Stimulated activated CD4-positive, alpha-beta T cell treated with anti-CD3 and anti-CD28 coated beads, Interleukin-4, amount 100 ng/mL, for 1 hour (primary cell): Measurements from ENCODE around the gene DYNLL1.
"Not testable (repeated sequence)": the region's sequence is repeated elsewhere in the genome, so short reads cannot be mapped to it uniquely, and the experiment has no call there.

ENCODE experiments used
- DNase-seq: peaks from one replicate; pipeline ENCODE4 v3.0.0-alpha.2; 2020

The DYNLL1 gene

GRCh38 chr12:120522568-120522967, 26.7 kb downstream of the DYNLL1 start:
- DNase-seq, result no peak

GRCh38 chr12:120528861-120529525, 33.1 kb downstream of the DYNLL1 start, which contains the start of gene COQ5:
Gene COQ5 (minus strand): TSS chr12:120529158. CDS start chr12:120529141, 17 bp downstream.
- peak; percentile 86 for DNase-seq

GRCh38 chr12:120529641-120530417, 33.9 kb downstream of the DYNLL1 start:
- no peak for DNase-seq

GRCh38 chr12:120530418-120530761, 34.5 kb downstream of the DYNLL1 start:
- not testable (repeated sequence) for DNase-seq

GRCh38 chr12:120532701-120533238, 36.9 kb downstream of the DYNLL1 start:
- DNase-seq, result no peak

- peak; percentile 60 for DNase-seq
Measured at GRCh38 chr12:120534203-120534702, 38.3 kb downstream of the DYNLL1 start, which contains the start of gene RNF10. Gene RNF10 (plus strand): TSS chr12:120534356. CDS start chr12:120534812, 456 bp downstream.

GRCh38 chr12:120534703-120535655, 39.1 kb downstream of the DYNLL1 start:
- peak; percentile 54 for DNase-seq

DNA sequence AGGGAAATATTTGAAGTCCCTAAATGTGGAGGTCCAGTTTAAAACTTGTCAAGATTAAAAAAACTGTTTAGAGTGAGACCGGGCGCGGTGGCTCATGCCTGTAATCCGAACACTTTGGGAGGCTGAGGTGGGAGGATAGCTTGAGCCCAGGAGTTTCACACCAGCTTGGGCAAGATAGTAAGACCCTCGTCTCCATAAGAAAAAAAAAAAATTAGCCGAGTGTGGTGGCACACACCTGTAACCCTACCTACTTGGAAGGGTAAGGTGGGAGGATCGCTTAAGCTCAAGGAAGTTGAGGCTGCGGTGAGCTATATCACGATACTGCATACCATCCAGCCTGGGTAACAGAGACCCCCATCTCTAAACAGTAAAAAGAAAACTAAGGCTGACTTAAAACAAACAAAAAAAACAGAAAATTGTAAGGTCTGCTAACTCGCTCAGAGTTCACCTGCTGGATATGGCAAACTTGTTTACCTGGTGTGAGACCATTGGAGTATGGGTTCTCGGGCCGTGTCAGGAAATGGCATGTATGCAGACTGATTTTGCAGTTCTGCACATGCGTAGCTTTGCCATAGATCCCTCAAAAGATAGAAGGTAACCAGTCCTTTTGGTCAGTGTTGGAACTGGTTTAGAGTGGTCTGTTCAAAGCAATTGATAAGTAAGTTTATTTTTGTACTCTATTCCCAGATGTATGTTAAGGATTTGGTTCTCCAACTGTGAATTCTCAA, 40.3 kb downstream of the DYNLL1 start:
- peak; percentile 9 for DNase-seq

DNA sequence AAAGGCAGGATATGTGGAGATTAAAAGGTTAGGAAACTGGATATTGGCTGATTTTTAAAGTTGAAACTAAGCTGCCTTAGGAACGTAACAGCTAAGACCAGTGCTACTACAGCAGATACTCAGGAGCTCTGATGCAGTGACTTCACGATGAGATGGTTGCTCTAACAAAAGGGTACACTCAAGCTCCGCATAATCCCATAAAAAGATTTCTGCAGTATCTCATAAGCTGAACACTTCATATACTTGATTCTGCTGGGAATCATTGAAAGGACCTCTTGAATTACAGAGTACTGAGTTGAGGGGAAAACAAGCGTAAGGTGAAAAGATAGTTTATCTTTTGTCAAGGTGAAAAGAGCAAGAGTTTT, 41.9 kb downstream of the DYNLL1 start:
- DNase-seq, result no peak

DNA sequence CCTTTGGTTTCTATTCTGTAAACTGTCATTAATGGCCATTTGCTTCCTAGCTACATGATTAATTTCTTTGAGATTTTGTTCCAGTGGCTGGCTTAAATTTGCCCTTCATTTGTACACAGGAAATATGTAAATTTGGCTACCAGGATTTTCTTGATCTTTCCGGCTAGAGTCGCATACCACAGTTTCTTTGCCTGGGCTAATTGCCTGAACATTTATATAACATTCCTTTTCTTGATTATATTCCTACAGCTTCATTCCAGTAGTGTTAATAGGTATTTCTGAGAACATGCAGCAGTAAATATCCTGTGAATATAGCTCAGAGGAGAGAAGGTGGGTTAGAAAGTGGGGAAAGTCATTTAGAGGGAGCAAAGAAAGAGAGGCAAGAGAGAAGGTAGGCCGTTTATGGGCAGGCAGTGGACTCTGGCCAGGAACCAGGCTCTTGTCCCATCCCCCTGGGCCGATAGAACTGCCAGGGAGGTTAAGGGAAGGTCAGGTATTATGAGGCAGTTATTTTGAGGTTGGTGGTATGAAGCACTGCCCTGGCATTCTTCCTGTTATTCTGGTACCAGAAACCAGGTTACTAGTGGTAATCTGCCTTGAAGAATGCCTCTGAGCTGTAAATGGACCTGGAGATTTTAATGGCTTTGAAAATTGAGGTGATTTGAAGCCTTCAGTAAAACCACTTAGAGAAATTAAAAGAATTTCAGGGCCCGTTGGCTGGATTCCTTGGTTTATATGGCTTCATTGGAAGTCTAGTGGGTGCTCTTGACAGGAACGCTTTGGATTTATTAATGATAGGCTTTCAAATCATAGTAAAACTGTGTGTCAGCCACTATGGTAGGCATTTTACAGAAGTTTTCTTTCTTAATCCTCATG, 42.6 kb downstream of the DYNLL1 start:
- DNase-seq, result no peak

DNA sequence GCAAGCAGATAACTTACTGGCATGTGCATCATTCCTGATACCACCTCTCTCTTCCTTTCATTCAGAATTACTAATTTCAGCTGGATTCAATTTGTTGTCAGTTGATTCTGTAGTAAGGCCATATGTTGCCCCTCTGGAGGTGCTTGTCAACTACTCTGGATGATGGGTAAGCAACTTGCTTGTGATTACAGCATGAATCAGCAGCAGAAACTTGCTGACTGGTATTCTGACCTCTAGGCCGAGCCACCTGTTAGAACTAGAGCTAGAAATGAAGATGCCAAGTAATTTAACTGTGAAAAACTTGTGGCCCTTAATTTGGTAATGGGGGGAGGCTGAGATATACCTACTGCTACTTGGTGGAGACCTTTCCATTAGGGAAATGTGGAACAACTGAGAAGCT, 43.4 kb downstream of the DYNLL1 start:
- DNase-seq, result no peak

- no peak for DNase-seq
Measured at GRCh38 chr12:120540445-120540844, 44.5 kb downstream of the DYNLL1 start.

DNA sequence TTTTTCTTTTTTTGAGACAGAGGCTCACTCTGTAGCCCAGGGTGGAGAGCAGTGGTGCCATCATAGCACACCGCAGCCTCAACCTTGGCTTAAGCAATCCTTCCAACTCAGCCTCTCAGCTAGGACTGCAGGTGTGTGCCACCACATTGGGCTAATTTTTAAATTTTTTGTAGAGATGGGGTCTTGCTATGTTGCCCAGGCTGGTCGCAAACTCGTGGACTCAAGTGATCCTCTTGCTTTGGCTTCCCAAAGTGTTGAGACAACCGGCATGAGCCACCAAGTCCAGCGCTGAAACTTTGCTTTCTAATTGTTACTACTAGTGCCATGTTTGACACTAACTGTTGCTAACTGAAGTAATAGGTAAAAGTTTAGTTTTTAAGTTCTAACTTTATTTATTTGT, 46.3 kb downstream of the DYNLL1 start:
- no peak for DNase-seq

DNA sequence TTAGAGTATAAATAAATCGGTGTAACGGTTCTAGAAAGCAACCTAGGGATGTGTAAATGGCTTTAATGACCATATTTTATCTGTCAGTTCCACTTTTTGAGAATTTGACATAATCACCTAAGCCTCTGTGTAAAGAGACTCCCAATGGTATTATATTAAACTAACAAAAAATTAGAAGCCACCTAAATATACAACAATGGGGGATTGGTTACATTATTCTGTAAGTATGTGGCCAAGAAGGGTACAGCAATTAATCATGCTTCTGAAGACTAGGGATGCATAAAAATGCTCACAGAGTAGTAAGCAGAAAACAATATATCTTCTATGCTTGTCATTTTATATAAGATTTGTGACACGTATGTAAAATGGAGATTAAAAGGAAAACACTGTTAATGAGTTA, 48.8 kb downstream of the DYNLL1 start:
- no peak for DNase-seq

DNA sequence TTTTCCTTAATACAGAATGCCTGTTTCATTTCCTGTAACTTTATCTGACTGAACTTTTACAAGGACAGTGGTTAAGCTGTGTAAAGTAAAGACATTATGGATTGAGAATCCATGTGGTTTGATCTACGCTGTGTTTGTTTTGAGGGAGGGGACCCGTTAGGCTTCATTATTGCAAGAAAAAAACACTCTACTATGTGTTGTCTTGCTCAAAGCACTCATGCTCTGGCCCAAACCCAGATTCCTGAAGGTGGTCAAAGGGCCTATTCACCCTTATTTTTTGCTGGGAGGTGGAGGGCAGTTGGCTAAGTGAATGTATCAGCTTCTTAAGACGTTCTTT, 50.1 kb downstream of the DYNLL1 start:
- DNase-seq, result no peak
